Right cardiac atrium (tissue), 5 donors: ENCODE measurements around the gene CACNA1I. TPM values are rescaled to one million over a fixed set of nuclear protein-coding genes. Genes with fewer than 3 reads are reported as not detected.
A peak's percentile ranks its signal among the peaks of the same experiment; 100 is the strongest.

ENCODE experiments used
- ATAC-seq, 2 donors: fragments of 200-7000 bp; cut with Tn5 transposase; one replicate each; pipeline versions ENCODE4 v1.8.0 to v1.9.1; 2020; ENCODE audit warnings: moderate library complexity in 2 of 2, mild to moderate bottlenecking in 1 of 2
- DNase-seq, 3 donors: peaks; one replicate each; pipeline ENCODE4 v3.0.0-alpha.2; 2020
- H3K27ac ChIP-seq: one replicate; pipeline ENCODE4 v1.5.1; 2013; ENCODE audit warnings: mild to moderate bottlenecking, low read length, control low read depth, moderate library complexity
- H3K27me3 ChIP-seq: one replicate; pipeline ENCODE4 v1.6.1; 2013; ENCODE audit not compliant: control insufficient read depth, insufficient read depth
- H3K4me1 ChIP-seq: one replicate; pipeline ENCODE4 v1.6.1; 2013; ENCODE audit warnings: low read length; ENCODE audit not compliant: control insufficient read depth, insufficient read depth
- H3K4me3 ChIP-seq: one replicate; pipeline ENCODE4 v1.5.1; 2013; ENCODE audit warnings: low read length, control low read depth
- H3K9me3 ChIP-seq: one replicate; pipeline ENCODE4 v1.6.1; 2013; ENCODE audit warnings: low read length; ENCODE audit not compliant: control insufficient read depth
- WGBS: extraction: QIAGEN DNeasy Blood & Tissue Kit; methylation state at CpG from one replicate; pipeline ENCODE4 v1.1.7; 2013; 5-methylcytosine and 5-hydroxymethylcytosine counted together
- intact Hi-C, 4 donors: fragments of 100-400 bp; cut with DNase I; formaldehyde crosslinking; loops; one replicate each; pipeline versions ENCODE4 v1.11.0 to v1.14.0; 2022 to 2023
- polyA plus RNA-seq: library from polyadenylated mRNA; stranded (reverse); fragments of 200-250 nt; gene quantifications from one replicate; pipeline ENCODE4 v1.2.3, GENCODE V29; 2013
- total RNA-seq, 4 donors: library from RNA; stranded (reverse); fragmentation: NEBNext Ultra II Directional; extraction: Animal tissue kit (Norgen Biotek cat#: 25700); gene quantifications; one replicate each; pipeline ENCODE4 v1.2.1, GENCODE V29; 2021
- donor health status: healthy with polysubstance abuse.
- donor health status: DM: no; HTN: yes; CAD: no.
- donor health status: DM: no; HTN: no; CAD: no.
- donor health status: DM: no; HTN: yes; CAD: no; lungs with severe emphysema.
- donor health status: DM: yes; HTN: yes; CAD: no.

The CACNA1I gene
- total and polyA plus RNA-seq, 5 donors = 0.06 to 0.07 TPM; not detected in 3

- Histone ChIP-seq H3K4me3 (no peak overlapping the region), H3K27ac (no peak overlapping the region), H3K4me1 (no peaks in the 10 kb centered on the region), H3K9me3 (no peaks in the 10 kb centered on the region), H3K27me3 (no peaks in the 10 kb centered on the region)
- ATAC-seq = no peak
- peak in 1 of 3 donors; percentile 3 for DNase-seq
- 85% methylated on average over 10 of the region's 10 CpGs for WGBS
- intact Hi-C loops = no loop called here
Observed at GRCh38 chr22:39689421-39689820, 118.9 kb downstream of the CACNA1I start.

DNA sequence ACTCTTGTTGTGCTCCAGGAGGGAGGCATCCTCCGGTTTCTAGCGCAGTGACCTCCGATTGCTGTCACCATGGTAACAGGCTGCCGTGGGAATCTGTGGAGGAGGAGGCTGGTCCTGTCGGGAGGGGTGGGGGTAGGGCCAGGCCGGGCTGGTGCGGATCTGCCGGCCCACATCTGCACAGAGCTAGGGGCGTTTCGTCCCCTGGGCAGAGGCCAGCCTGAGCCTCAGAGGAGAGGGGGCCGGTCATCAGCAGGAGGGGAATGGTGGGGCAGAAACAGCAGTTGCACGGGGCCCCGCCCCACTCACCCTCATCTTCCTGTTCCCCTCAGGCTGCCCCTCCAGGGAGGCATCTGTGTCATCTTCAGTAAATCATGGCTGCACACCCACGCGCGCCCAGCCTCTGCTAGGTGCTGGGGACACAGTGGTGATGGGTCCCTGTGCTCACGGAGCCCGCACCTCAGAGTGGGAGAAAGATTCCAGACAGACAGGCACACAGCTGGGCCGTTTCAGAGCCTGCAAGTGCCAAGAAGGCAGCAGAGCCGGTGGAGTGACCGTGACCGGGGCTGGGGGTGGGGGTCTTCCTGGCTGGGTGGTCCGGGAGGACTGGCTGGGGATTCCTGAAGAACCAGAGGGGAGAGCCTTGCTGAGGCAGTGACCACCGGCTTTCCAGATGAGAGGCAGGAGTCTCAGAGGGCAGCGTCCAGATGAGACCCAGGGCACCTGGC lies 120.5 kb downstream of the CACNA1I start:
- intact Hi-C loops = no loop called here
- no peaks in the 10 kb centered on the region for H3K9me3 ChIP-seq
- 16% methylated on average over 25 of the region's 25 CpGs for WGBS
- H3K4me3 ChIP-seq = no peak overlapping the region
- DNase-seq (peak in 1 of 3 donors; percentile 23), ATAC-seq (no peak)
- H3K27ac ChIP-seq = no peak overlapping the region
- no peaks in the 10 kb centered on the region for H3K4me1 ChIP-seq
- H3K27me3 ChIP-seq = no peaks in the 10 kb centered on the region

DNA sequence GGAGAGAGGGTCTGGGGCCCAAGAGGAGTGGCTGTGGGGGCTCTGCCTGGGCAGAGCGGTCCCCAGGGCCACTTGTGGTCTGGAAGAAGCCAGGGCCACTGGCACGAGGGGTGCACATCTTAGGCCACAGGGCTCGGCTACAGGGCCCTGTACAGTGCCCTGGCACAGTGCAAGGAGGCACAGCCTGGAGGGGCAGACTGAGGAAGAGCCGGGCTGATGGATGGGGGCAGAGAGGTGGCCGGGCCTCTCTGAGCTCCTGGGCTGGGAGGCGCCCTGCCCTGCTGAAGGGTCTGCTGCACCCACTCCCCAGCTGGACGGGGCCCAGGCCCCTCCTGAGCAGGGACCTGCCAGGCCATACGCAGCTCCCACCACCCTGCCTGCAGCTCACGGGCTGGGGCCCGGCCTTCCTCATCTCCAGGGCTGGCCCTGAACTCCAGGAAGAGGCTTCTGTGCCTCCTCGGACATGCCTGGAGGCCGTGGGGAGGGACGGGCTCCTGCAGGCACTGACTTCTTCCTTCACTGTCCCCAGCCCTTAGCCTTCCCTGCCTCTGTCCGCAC lies 123.5 kb downstream of the CACNA1I start:
- Histone ChIP-seq H3K4me1 (no peaks in the 10 kb centered on the region), H3K27ac (no peak overlapping the region), H3K9me3 (no peaks in the 10 kb centered on the region), H3K27me3 (no peaks in the 10 kb centered on the region), H3K4me3 (no peak overlapping the region)
- ATAC-seq (no peak), DNase-seq (peak in 2 of 3 donors; percentile 20 to 28)
- 56% methylated on average over 14 of the region's 14 CpGs for WGBS
- intact Hi-C loops = no loop called here

DNA sequence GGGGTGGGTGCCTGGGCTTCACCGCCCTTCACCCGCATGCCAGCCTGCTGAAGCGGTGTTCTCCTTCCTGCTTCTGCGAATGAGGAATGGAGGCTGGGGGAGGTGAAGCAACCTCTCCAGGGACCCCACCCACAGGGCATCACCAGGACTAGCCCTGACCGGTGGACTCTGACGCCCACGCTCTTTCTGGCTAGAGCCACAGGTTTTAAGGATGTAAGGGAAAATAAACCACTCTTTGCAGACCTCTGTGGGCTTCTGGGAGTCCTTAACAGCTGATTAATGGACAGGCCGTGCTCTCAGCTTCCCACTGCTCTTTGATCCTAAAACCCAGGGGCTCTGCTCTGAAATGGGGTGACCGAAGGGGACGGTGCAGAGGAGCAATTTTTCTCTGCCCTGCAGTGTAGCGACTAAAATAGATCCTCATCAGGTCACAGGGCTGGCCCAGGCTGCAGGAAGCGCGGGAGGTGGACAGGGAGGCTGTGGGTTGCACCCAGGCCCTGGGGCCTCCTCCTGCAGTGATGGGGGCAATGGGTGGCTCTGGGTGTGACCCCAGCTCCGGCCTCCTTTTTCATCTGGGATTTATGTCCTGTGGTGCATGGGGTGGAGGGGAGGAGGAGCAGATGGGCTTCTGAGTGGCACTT lies 127.4 kb downstream of the CACNA1I start:
- Histone ChIP-seq H3K27me3 (no peaks in the 10 kb centered on the region), H3K4me1 (no peaks in the 10 kb centered on the region), H3K4me3 (no peak overlapping the region), H3K9me3 (no peaks in the 10 kb centered on the region), H3K27ac (no peak overlapping the region)
- DNase-seq (no peak), ATAC-seq (no peak)
- intact Hi-C loops = no loop called here
- 72% methylated on average over 14 of the region's 14 CpGs for WGBS

- ATAC-seq = no peak
- 79% methylated on average over 19 of the region's 19 CpGs for WGBS
- intact Hi-C loops = no loop called here
Observed at GRCh38 chr22:39699631-39700360, 129.2 kb downstream of the CACNA1I start.

DNA sequence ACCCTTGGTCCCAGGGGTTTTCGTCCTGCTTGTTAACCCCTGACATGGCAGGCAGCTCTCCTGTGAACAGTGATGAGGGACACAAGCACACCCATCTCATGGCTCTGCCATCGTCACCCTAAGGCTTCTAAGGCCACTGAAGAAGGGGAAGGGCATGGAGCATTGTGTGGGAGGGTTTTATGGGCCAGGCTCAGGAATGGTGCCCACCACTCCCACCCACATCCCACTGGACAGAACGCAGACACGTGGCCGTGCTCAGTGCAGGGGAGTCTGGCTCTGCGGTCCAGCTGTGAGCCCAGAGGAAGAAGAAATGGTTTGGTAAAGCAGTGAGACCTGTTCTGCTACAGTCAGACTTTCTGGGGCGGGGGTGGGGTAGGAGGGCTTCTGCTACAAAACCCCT lies 130.0 kb downstream of the CACNA1I start:
- 67% methylated on average over 7 of the region's 7 CpGs for WGBS
- Histone ChIP-seq H3K27me3 (no peaks in the 10 kb centered on the region), H3K27ac (no peak overlapping the region)

More at GRCh38 chr22:39699631-39700360, 129.2 kb downstream of the CACNA1I start:
- H3K27ac ChIP-seq = no peak overlapping the region
- DNase-seq = peak in 1 of 3 donors; percentile 24
- no peaks in the 10 kb centered on the region for H3K27me3 ChIP-seq
- H3K4me3 ChIP-seq = no peak overlapping the region
- H3K9me3 ChIP-seq = no peaks in the 10 kb centered on the region
- H3K4me1 ChIP-seq = no peaks in the 10 kb centered on the region

DNA sequence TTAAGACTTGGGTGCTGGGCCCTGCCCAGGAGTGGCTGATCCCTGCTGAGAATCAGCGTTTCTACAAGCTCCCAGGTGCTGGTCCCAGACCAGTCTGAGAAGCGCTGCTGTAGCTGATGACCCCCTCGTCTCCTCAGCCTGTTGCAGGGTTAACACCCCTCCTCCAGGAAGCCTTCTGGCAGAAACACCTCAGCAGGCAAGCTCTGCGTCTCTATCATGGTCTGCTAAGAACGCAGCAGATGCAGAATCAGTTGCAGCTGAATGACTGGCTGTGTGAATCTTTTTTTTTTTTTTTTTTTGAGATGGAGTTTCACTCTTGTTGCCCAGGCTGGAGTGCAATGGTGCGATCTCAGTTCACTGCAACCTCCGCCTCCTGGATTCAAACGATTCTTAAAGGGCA lies 132.5 kb downstream of the CACNA1I start:
- no peak for ATAC-seq
- Histone ChIP-seq H3K4me3 (no peak overlapping the region), H3K27ac (no peak overlapping the region), H3K9me3 (no peaks in the 10 kb centered on the region), H3K27me3 (no peaks in the 10 kb centered on the region), H3K4me1 (no peaks in the 10 kb centered on the region)
- intact Hi-C loops = no loop called here
- 59% methylated on average over 8 of the region's 8 CpGs for whole genome bisulfite sequencing
- DNase-seq = no peak

More for the DNA sequence above, 130.0 kb downstream of the CACNA1I start:
- no peak for ATAC-seq
- Histone ChIP-seq H3K4me1 (no peaks in the 10 kb centered on the region), H3K9me3 (no peaks in the 10 kb centered on the region), H3K4me3 (no peak overlapping the region)
- intact Hi-C loops = no loop called here
- peak in 1 of 3 donors; percentile 10 for DNase-seq

- no peaks in the 10 kb centered on the region for H3K27me3 ChIP-seq
- intact Hi-C loops = no loop called here
- no peaks in the 10 kb centered on the region for H3K9me3 ChIP-seq
- H3K4me1 ChIP-seq = no peaks in the 10 kb centered on the region
- ATAC-seq = peak; percentile 47 to 59
- WGBS = 50% methylated on average over 17 of the region's 17 CpGs
- no peak overlapping the region for H3K4me3 ChIP-seq
- peak; percentile 40 to 69 (median 69) for DNase-seq
- H3K27ac ChIP-seq = no peak overlapping the region
Observed at GRCh38 chr22:39703928-39704639, 133.5 kb downstream of the CACNA1I start.

DNA sequence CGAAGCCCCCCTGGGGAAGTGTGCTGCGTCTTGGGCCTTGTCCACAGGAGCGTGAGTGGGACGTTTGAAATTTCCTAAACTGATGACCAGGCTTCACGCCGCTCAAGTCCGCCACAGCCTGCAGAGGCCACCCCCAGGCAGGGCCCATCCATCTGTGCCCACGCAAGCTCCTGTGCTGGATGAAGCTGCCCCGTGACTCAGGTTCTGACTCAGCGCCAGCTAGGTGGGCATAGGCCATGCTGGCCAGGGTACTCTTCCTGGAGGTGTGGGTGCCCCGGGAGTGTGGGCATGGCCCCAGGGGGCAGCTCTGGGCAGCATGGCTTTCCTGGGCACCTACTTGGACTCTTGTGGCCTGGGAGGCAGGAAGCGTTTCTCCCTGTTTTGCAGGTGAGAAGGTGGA lies 134.8 kb downstream of the CACNA1I start:
- ATAC-seq (no peak), DNase-seq (no peak)
- Histone ChIP-seq H3K27ac (no peak overlapping the region), H3K9me3 (no peaks in the 10 kb centered on the region), H3K27me3 (no peaks in the 10 kb centered on the region), H3K4me3 (no peak overlapping the region), H3K4me1 (no peaks in the 10 kb centered on the region)
- intact Hi-C loops = no loop called here
- WGBS = 90% methylated on average over 12 of the region's 12 CpGs

GRCh38 chr22:39706376-39707140 lies 136.0 kb downstream of the CACNA1I start:
- Histone ChIP-seq H3K27me3 (no peaks in the 10 kb centered on the region), H3K4me1 (no peaks in the 10 kb centered on the region), H3K4me3 (no peak overlapping the region), H3K27ac (no peak overlapping the region), H3K9me3 (no peaks in the 10 kb centered on the region)
- WGBS = 76% methylated on average over 27 of the region's 27 CpGs
- DNase-seq = no peak
- intact Hi-C loops = no loop called here
- no peak for ATAC-seq
